HepG2 (cell line): Measurements from ENCODE around the gene CAP2. TPM values are rescaled to one million over a fixed set of nuclear protein-coding genes. Genes with fewer than 3 reads are reported as not detected.

Source experiments
- ATAC-seq: fragments of 200-7000 bp; cut with Tn5 transposase; 3 replicates; pipeline ENCODE4 v1.9.1; 2020; ENCODE audit warnings: mild to moderate bottlenecking, moderate library complexity
- BruUV-seq: library from RNA; stranded (reverse); fragments of 400-500 nt; replicated peaks from 2 replicates; lab custom pipeline; 2021; lab: Mats Ljungman, UMichigan
- CTCF ChIA-PET: fragments of 300-600 bp; formaldehyde crosslinking; extraction: SDS; loops from one replicate; lab custom pipeline; 2021; ENCODE audit warnings: low total read pairs, inconsistent platforms, low intra/inter-chr PET ratio; lab: Yijun Ruan, JAX
- POLR2A ChIA-PET: fragments of 350-600 bp; sonication (Branson Sonifier 250); formaldehyde crosslinking; loops from one replicate; lab custom pipeline; 2020; ENCODE audit warnings: antibody characterized with exemption, inconsistent platforms; lab: Yijun Ruan, JAX
- DNase-seq: peaks from one replicate; pipeline ENCODE4 v3.0.0-alpha.2; 2015; ENCODE audit warnings: low spot score
- FAIRE-seq: peaks from 3 replicates; lab custom pipeline; 2011; peaks lifted over from hg19 to GRCh38; lab: Jason Lieb, UNC
- H2AFZ ChIP-seq: one replicate; pipeline ENCODE4 v1.6.1; 2011; ENCODE audit warnings: low read length, inconsistent platforms
- H3K27ac ChIP-seq: fragments of 300-600 bp; 3 replicates; pipeline ENCODE4 v1.8.0; 2011; ENCODE audit warnings: mixed run types, mild to moderate bottlenecking, mixed read lengths, low read length, inconsistent platforms; ENCODE audit not compliant: insufficient read depth; ENCODE audit errors: extremely low read length
- H3K27me3 ChIP-seq, 2 experiments: fragments of 200-600 bp in 1 of 2; 2 replicates in 1 of 2; 3 replicates in 1 of 2; pipeline versions ENCODE4 v1.6.0 to v1.8.0; 2011; ENCODE audit warnings: low read length in 2 of 2, mild to moderate bottlenecking in 2 of 2, moderate library complexity in 2 of 2, inconsistent platforms in 1 of 2; ENCODE audit not compliant: insufficient read depth in 2 of 2, control insufficient read depth in 1 of 2
- H3K36me3 ChIP-seq, 2 experiments: fragments of 200-600 bp in 1 of 2; replicated peaks in 1 of 2; 2 replicates in 1 of 2; 3 replicates in 1 of 2; pipeline versions ENCODE4 v1.5.1 to v1.8.0; 2011; ENCODE audit warnings: low read length in 2 of 2, inconsistent platforms in 1 of 2; ENCODE audit not compliant: insufficient read depth in 2 of 2, control insufficient read depth in 1 of 2
- H3K4me1 ChIP-seq: 2 replicates; pipeline ENCODE4 v1.5.1; 2012; ENCODE audit warnings: low read length, inconsistent platforms; ENCODE audit not compliant: insufficient read depth
- H3K4me2 ChIP-seq: 2 replicates; pipeline ENCODE4 v1.6.0; 2011; ENCODE audit warnings: low read depth, low read length, inconsistent platforms
- H3K4me3 ChIP-seq, 3 experiments: fragments of 200-600 bp in 1 of 3; sonication (generic), shearing (Covaris generic) in 1 of 3; replicated peaks in 1 of 3; 2 replicates each; pipeline ENCODE4 v1.5.1; 2011 to 2016; ENCODE audit warnings: low read length in 3 of 3, inconsistent platforms in 2 of 3, low read depth in 2 of 3, mild to moderate bottlenecking in 2 of 3, control low read depth in 1 of 3, mixed read lengths in 1 of 3; ENCODE audit not compliant: insufficient read depth in 1 of 3
- H3K79me2 ChIP-seq: one replicate; pipeline ENCODE4 v1.6.1; 2011; ENCODE audit warnings: low read length, inconsistent platforms; ENCODE audit not compliant: insufficient read depth
- H3K9ac ChIP-seq: 2 replicates; pipeline ENCODE4 v1.6.0; 2011; ENCODE audit warnings: mild to moderate bottlenecking, low read depth, low read length, inconsistent platforms; ENCODE audit not compliant: insufficient read depth
- H3K9me3 ChIP-seq: 2 replicates; pipeline ENCODE4 v1.5.1; 2012; ENCODE audit warnings: mild to moderate bottlenecking, low read length
- H4K20me1 ChIP-seq: 2 replicates; pipeline ENCODE4 v1.6.0; 2011; ENCODE audit warnings: inconsistent platforms, mild to moderate bottlenecking, low read length, moderate library complexity; ENCODE audit not compliant: insufficient read depth
- AGO2 ChIP-seq: fragments of 200-400 bp; formaldehyde crosslinking; optimal IDR thresholded peaks from 2 replicates; pipeline ENCODE3; 2017; ENCODE audit warnings: mild to moderate bottlenecking, low read depth, low read length, moderate library complexity
- BRD4 ChIP-seq: sonication (generic); formaldehyde crosslinking; IDR thresholded peaks from 2 replicates; pipeline ENCODE4 v1.4.0; 2020; ENCODE audit warnings: missing genetic modification reagents
- ELF1 ChIP-seq: sonication (generic); formaldehyde crosslinking; IDR thresholded peaks from 2 replicates; pipeline ENCODE4 v1.4.0; 2020; ENCODE audit warnings: missing genetic modification reagents
- REXO4 ChIP-seq: sonication (generic); formaldehyde crosslinking; IDR thresholded peaks from 2 replicates; pipeline ENCODE4 v1.8.0; 2022; ENCODE audit warnings: missing genetic modification reagents, mild to moderate bottlenecking, borderline replicate concordance
- RFX3 ChIP-seq: IDR thresholded peaks from 2 replicates; pipeline ENCODE4 v1.6.1; 2016; ENCODE audit warnings: missing biosample characterization, missing genetic modification reagents
- SCMH1 ChIP-seq: sonication (generic); formaldehyde crosslinking; IDR thresholded peaks from 2 replicates; pipeline ENCODE4 v1.9.0; 2021; ENCODE audit warnings: missing genetic modification reagents, mild to moderate bottlenecking, borderline replicate concordance
- SUZ12 ChIP-seq: fragments of 150-350 bp; IDR thresholded peaks from 2 replicates; pipeline ENCODE4 v1.6.1; 2014; ENCODE audit warnings: low read depth, low read length
- ZC3H13 ChIP-seq: sonication (generic); formaldehyde crosslinking; IDR thresholded peaks from 2 replicates; pipeline ENCODE4 v1.8.1; 2023; ENCODE audit warnings: mild to moderate bottlenecking, missing genetic modification reagents, moderate library complexity
- ZFYVE20 ChIP-seq: sonication (generic); formaldehyde crosslinking; IDR thresholded peaks from 2 replicates; pipeline ENCODE4 v1.8.0; 2023; ENCODE audit warnings: low read depth, mild to moderate bottlenecking, moderate library complexity, missing genetic modification reagents, borderline replicate concordance
- ZNF44 ChIP-seq: sonication (generic); formaldehyde crosslinking; IDR thresholded peaks from 2 replicates; pipeline ENCODE4 v1.5.1; 2020; ENCODE audit warnings: mild to moderate bottlenecking, missing genetic modification reagents
- ZNF598 ChIP-seq: sonication (generic); formaldehyde crosslinking; IDR thresholded peaks from 2 replicates; pipeline ENCODE4 v1.5.1; 2020; ENCODE audit warnings: mild to moderate bottlenecking, missing genetic modification reagents, borderline replicate concordance
- ZNF678 ChIP-seq: sonication (generic); formaldehyde crosslinking; IDR thresholded peaks from 2 replicates; pipeline ENCODE4 v1.4.0; 2020; ENCODE audit warnings: mild to moderate bottlenecking, missing genetic modification reagents
- WGBS: methylation state at CpG from one replicate; pipeline ENCODE4 v1.1.6; 2017; ENCODE audit warnings: low lambda C conversion rate; 5-methylcytosine and 5-hydroxymethylcytosine counted together
- in situ Hi-C: cut with HindIII; loops from 2 replicates; pipeline ENCODE4 v1.10.0; 2017; ENCODE audit warnings: low pct_unique_long_range_greater_than_20kb; ENCODE audit not compliant: extremely low pct_ligation_motif_present
- intact Hi-C: fragments of 100-400 bp; cut with micrococcal nuclease; formaldehyde crosslinking; loops from one replicate; pipeline ENCODE4 v1.10.0; 2022; ENCODE audit not compliant: unreplicated experiment
- polyA plus RNA-seq, 8 experiments: library from polyadenylated mRNA; depleted of rRNA in 3 of 8; stranded (reverse) in 7 of 8; unstranded in 1 of 8; fragments of >200 nt; fragmentation: Illumina TruSeq in 4 of 8; extraction: Trizol in 4 of 8; gene quantifications; 2 replicates each; pipeline versions ENCODE4 v1.2.1 to v1.2.3, GENCODE V29; 2011 to 2016; ENCODE audit warnings: low read depth in 4 of 8, missing spikeins in 1 of 8, mixed read lengths in 1 of 8; ENCODE audit not compliant: insufficient read depth in 1 of 8
- total RNA-seq, 5 experiments: library from RNA; depleted of rRNA; stranded (reverse); fragments of >200 nt; fragmentation: Illumina TruSeq; extraction: Trizol; gene quantifications; 2 replicates each; pipeline ENCODE4 v1.2.3, GENCODE V29; 2016; ENCODE audit warnings: low read depth in 1 of 5
- TF ChIP-seq, protein P1 (sequence below): sonication (generic); formaldehyde crosslinking; conservative IDR thresholded peaks from 2 replicates; pipeline ENCODE4 v1.8.0; 2022; ENCODE audit warnings: mild to moderate bottlenecking, moderate library complexity, missing genetic modification reagents
- TF ChIP-seq, protein P2 (sequence below): sonication (generic); formaldehyde crosslinking; conservative IDR thresholded peaks from 2 replicates; pipeline ENCODE4 v1.4.0; 2020; ENCODE audit warnings: missing genetic modification reagents

CAP2 gene
- total and polyA plus RNA-seq, 2 of the 13 experiments (the other 11 are each of a cell fraction or from before 2014, with no cell fraction given) = 7.9 to 53.1 TPM

DNA sequence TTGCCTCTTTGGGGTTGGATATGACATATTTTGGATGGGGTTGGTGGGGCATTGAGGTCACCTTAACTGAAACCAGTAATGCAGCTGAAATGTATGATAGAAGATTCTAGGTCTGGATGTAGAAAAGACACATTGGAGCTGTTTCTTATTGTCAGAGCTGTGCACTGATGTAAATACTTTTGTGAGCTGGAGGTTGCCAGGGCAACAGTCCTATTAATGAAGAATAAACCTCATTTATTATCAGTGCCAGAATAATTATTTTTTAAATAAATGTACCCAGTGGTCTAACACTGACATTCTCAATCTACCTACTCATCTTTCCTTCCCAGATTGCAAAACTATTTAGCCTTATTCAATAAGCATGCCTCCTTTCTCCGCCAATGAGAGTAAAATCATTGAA lies 57.0 kb downstream of the CAP2 start:
- CTCF ChIA-PET = no interaction called here
- H3K79me2 ChIP-seq = no peaks in the 10 kb centered on the region
- H3K9me3 ChIP-seq = no peaks in the 10 kb centered on the region
- ATAC-seq = no peak
- intact Hi-C loops (no loop called here), in situ Hi-C loops (no loop called here)
- no peaks in the 10 kb centered on the region for H4K20me1 ChIP-seq
- no peak overlapping the region for H3K4me3 ChIP-seq
- no peak overlapping the region for H3K9ac ChIP-seq
- POLR2A ChIA-PET = no interaction called here
- BruUV-seq = no TSS peak
- H3K4me2 ChIP-seq = no peak overlapping the region
- no peak overlapping the region for H3K27ac ChIP-seq
- H3K27me3 ChIP-seq = no peaks in the 10 kb centered on the region
- no peak for TF ChIP-seq ZC3H13 (CRISPR knock-in tag)
- TF ChIP-seq RFX3 (CRISPR knock-in tag) = no peak
- FAIRE-seq = no peak
- no peak for DNase-seq
- 97% methylated on average over 1 of the region's 1 CpG for WGBS
- H3K36me3 ChIP-seq = no peaks in the 10 kb centered on the region
- H2AFZ ChIP-seq = no peak overlapping the region
- H3K4me1 ChIP-seq = peaks cover 5% of the 10 kb centered on the region; the same call in 1 of the 2 replicates

DNA sequence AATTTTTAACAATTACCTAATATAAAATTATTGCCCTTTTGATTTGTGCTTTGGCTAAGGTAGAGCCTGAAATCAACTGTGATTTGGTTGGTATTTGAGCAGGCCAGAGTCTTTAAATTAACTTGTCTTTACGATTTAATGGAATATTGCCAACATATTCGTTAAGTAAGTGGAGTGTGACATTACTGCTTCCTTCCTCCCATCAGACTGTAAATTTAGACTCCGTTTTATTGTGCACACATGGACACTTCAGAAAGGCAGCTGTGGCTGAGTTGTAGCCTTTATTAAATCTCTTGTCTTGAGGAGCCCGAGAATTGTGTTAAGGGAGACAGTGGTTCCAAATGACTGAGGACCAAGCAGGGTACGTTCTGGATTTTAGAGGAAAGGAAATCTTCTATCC lies 57.4 kb downstream of the CAP2 start:
- Histone ChIP-seq H4K20me1 (no peaks in the 10 kb centered on the region), H3K36me3 (no peaks in the 10 kb centered on the region), H3K9me3 (no peaks in the 10 kb centered on the region), H3K27me3 (no peaks in the 10 kb centered on the region), H2AFZ (no peak overlapping the region), H3K4me1 (peaks cover 5% of the 10 kb centered on the region; the same call in 1 of the 2 replicates), H3K4me2 (no peak overlapping the region), H3K9ac (no peak overlapping the region), H3K4me3 (no peak overlapping the region), H3K27ac (no peak overlapping the region), H3K79me2 (no peaks in the 10 kb centered on the region)
- POLR2A ChIA-PET = no interaction called here
- TF ChIP-seq BRD4 (CRISPR knock-in tag) = no peak
- no peak for TF ChIP-seq REXO4
- no peak for TF ChIP-seq ZFYVE20 (CRISPR knock-in tag)
- no peak for TF ChIP-seq ZNF44 (CRISPR knock-in tag)
- no peak for TF ChIP-seq ELF1 (CRISPR knock-in tag)
- TF ChIP-seq SCMH1 (CRISPR knock-in tag) = no peak
- TF ChIP-seq AGO2 = no peak
- TF ChIP-seq, protein P1, sequence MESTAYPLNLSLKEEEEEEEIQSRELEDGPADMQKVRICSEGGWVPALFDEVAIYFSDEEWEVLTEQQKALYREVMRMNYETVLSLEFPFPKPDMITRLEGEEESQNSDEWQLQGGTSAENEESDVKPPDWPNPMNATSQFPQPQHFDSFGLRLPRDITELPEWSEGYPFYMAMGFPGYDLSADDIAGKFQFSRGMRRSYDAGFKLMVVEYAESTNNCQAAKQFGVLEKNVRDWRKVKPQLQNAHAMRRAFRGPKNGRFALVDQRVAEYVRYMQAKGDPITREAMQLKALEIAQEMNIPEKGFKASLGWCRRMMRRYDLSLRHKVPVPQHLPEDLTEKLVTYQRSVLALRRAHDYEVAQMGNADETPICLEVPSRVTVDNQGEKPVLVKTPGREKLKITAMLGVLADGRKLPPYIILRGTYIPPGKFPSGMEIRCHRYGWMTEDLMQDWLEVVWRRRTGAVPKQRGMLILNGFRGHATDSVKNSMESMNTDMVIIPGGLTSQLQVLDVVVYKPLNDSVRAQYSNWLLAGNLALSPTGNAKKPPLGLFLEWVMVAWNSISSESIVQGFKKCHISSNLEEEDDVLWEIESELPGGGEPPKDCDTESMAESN (CRISPR knock-in tag) = no peak
- TF ChIP-seq, protein P2, sequence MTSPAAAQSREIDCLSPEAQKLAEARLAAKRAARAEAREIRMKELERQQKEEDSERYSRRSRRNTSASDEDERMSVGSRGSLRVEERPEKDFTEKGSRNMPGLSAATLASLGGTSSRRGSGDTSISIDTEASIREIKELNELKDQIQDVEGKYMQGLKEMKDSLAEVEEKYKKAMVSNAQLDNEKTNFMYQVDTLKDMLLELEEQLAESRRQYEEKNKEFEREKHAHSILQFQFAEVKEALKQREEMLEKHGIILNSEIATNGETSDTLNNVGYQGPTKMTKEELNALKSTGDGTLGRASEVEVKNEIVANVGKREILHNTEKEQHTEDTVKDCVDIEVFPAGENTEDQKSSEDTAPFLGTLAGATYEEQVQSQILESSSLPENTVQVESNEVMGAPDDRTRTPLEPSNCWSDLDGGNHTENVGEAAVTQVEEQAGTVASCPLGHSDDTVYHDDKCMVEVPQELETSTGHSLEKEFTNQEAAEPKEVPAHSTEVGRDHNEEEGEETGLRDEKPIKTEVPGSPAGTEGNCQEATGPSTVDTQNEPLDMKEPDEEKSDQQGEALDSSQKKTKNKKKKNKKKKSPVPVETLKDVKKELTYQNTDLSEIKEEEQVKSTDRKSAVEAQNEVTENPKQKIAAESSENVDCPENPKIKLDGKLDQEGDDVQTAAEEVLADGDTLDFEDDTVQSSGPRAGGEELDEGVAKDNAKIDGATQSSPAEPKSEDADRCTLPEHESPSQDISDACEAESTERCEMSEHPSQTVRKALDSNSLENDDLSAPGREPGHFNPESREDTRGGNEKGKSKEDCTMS = no peak
- no peak for TF ChIP-seq ZNF598
- TF ChIP-seq SUZ12 = no peak
- no peak for TF ChIP-seq ZNF678 (CRISPR knock-in tag)
- no peak for ATAC-seq
- intact Hi-C loops = no loop called here
- BruUV-seq = no TSS peak
- in situ Hi-C loops = no loop called here
- FAIRE-seq = no peak
- DNase-seq = no peak
- WGBS = 89% methylated on average over 5 of the region's 5 CpGs
- CTCF ChIA-PET = no interaction called here
